NT2/D1 (cell line): ENCODE data around the gene CELF2.

Experiments
- YY1 ChIP-seq: IDR thresholded peaks from 2 replicates; pipeline ENCODE4 v1.6.1; 2011; ENCODE audit not compliant: insufficient read length, insufficient read depth
- ZNF274 ChIP-seq: IDR thresholded peaks from 2 replicates; pipeline ENCODE4 v1.6.1; 2011; ENCODE audit warnings: mild to moderate bottlenecking, low read depth, low read length

GRCh38 chr10:11165591-11166543, 148.2 kb downstream of the CELF2 start:
- TF ChIP-seq YY1, result no peak
- TF ChIP-seq ZNF274, result no peak
